ENCODE results near the gene ASMTL.

DNA sequence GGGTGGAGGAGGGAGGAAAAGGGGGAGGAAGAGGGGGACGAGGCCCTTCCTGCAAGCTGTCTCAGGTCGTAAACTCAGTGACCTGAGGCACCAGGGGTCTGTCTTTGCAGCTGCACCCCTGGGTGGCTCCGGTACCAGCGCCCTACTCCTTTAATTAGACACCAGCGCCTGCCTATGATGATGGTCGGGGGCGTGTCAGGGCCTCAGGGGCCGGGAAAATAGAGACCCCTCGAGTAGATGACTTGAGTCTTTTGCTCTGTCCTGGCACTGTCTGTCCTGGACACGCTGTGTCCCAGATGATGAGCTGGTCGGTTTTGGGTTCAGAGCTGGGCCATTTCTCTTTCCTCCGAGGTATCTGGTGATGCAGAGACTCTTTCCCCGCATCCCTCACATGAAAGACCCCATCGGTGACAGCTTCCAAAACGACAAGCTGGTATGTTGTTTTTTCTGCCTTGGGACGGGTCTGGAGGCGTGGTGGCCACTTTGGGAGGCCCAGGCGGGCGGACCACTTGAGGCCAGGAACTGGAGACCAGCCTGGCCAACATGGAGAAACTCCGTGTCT lies 72.0 kb downstream of the ASMTL start:
- TF ChIP-seq CTCF (IDR thresholded peaks at IDR 0.05) (no peak), POLR2A (IDR thresholded peaks at IDR 0.05) (no peak), POLR2AphosphoS5 (IDR thresholded peaks at IDR 0.05) (no peak)
